GM13976 (cell line): Measurements from ENCODE around the gene BIN1.

Source experiments
- DNase-seq: peaks from one replicate; pipeline ENCODE4 v3.0.0; 2012; ENCODE audit warnings: low spot score
- CTCF ChIP-seq: IDR thresholded peaks from 2 replicates; pipeline ENCODE4 v1.5.1; 2012; ENCODE audit warnings: borderline replicate concordance, mild to moderate bottlenecking; ENCODE audit not compliant: insufficient read depth; ENCODE audit errors: extremely low read depth, missing control alignments, control extremely low read depth
- in situ Hi-C: fragments of 300-500 bp; cut with MboI; formaldehyde crosslinking; loops from one replicate; pipeline ENCODE4 v1.12.0; 2022; ENCODE audit warnings: low sequenced_read_pairs, mixed read lengths, inconsistent platforms; ENCODE audit not compliant: unreplicated experiment

The BIN1 gene

GRCh38 chr2:127053731-127054603 lies 53.0 kb downstream of the BIN1 start:
- TF ChIP-seq CTCF: no peak
- in situ Hi-C loops: no loop called here
- DNase-seq: no peak

DNA sequence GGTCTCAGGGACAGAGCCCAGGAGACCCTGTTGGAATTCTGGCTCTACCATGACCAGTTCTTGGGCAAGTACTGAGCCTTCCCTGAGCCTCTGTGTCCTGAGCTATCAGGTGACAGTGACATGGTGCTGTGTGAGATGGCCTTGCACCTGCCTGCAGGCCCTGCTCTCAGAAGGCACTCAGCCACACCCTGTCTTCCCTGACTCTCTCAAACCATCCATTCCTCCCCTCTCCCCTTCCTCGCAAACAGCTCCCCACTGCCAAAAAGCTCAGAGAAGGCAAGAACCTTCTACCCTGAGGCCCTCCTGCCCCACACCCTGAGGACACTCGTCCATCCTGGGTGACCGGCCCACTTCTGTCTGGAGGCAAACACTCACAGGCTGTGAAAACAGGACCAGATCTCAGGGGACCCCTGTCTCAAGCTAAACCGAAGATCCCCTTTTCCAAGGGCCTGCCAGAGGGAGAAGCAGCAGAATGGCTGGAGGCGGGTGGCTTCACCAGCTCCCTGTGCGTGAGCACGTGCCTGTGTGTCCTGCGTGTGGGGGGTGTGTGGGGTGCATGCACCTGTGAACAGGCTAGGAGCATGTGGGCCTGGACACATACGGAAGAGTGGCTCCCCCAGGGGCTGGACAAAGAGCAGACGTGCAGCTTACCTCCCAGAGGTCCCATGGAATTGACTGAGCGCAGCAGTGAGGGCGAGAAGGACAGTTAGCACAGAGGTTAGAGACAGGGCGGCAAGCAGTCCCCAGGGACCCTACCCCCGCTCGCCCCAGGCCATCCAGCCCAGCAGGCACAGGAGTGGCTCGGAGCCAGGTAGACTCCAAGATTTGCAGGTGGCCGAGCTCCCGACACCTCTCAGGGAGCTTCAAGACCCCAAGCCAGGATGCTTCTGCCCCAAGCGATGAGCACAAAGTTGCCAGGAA lies 53.9 kb downstream of the BIN1 start:
- in situ Hi-C loops: no loop called here
- DNase-seq: no peak
- no peak for TF ChIP-seq CTCF

- in situ Hi-C loops: no loop called here
- TF ChIP-seq CTCF: no peak
- no peak for DNase-seq
Measured at GRCh38 chr2:127052057-127052770, 54.7 kb downstream of the BIN1 start.

DNA sequence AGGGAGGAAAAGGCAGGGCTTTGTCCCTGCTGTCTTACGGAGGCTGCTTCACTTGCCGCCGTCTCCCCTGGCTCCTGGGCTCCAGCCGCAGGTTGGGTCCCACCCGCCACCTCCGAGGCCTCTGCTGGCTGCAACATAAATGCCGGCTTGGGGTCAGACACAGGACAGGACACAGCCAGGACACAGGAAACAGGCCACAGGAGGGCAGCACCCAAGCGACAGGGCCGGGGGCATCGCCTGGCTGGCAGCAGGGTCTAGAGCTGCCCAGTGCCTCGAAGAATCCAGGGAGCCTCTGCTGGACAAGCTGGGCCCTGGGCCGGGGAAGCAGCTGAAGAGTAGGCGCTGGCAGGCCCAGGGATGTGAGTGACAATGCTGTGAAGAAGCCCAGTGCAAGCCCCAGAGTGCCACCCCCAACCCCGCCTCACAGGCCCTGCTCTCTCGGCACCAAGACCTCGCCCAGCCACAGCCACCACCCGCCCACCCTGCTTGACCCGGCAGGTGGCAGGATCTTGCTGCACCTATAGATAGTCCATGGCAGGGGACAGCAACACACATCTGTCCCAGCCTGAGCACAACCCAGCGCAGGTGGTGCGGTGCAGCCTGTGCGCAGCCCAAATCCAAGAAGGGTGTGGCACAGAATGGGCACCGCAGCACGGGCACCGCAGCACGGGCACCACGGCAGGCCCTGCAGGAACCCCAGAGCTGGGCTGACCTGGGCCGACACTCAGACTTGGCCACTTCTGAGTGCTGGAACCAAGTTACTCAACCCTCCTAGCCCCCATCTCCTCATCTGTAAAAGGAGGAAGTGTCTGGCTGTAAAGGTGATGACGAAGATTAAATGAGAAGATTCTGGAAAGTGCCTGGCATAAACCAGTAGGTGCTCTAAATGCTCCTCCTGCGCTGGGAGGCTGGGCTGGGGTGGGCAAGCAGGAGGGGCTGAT lies 55.6 kb downstream of the BIN1 start:
- in situ Hi-C loops: no loop called here
- peak; percentile 32 for DNase-seq
- no peak for TF ChIP-seq CTCF

- TF ChIP-seq CTCF: no peak
- DNase-seq: peak; percentile 37
- in situ Hi-C loops: no loop called here
Measured at GRCh38 chr2:127050803-127051115, 56.2 kb downstream of the BIN1 start.
